ENCODE measurements around the gene PKD1.

PKD1 gene

GRCh38 chr16:2071454-2072202 is 64.1 kb downstream of the PKD1 start (continued):
- TF ChIP-seq GLIS2 (tag by site-specific recombination; IDR thresholded peaks at IDR 0.05) (no peak), HIC1 (tag by site-specific recombination; IDR thresholded peaks at IDR 0.05) (no peak), ZNF658 (tag by site-specific recombination; IDR thresholded peaks at IDR 0.05) (no peak), KLF16 (tag by site-specific recombination; IDR thresholded peaks at IDR 0.05) (no peak)

- H3K9me3 ChIP-seq (ENCODE audit: control insufficient read depth, insufficient read depth, low read depth, low read length) = no peaks in the 10 kb centered on the region
- H3K27ac ChIP-seq (ENCODE audit: extremely low read depth, low read depth, low read length) = no peak overlapping the region
- ChIA-PET POLR2A (no interaction called here), CTCF (interaction anchor here (0.7 kb wide), 1 partner anchor 48 kb away, joined by 3 read pairs; no protein-coding TSS in a partner anchor)
- no peak overlapping the region for H3K4me3 ChIP-seq (ENCODE audit: low read depth, low read length)
- peaks cover 14 to 86% of the 10 kb centered on the region in 2 experiments; a peak in 2 of 3 replicates for H3K36me3 ChIP-seq (ENCODE audit: control insufficient read depth in 2 of 2, insufficient read depth in 1 of 2, low read length in 2 of 2)
- TF ChIP-seq ZNF510 (tag by site-specific recombination; IDR thresholded peaks at IDR 0.05; ENCODE audit: insufficient replicate concordance) = no peak
- no peaks in the 10 kb centered on the region for H3K4me1 ChIP-seq (ENCODE audit: control insufficient read depth, insufficient read depth, low read length)
Observed at GRCh38 chr16:2070576-2071453, 64.9 kb downstream of the PKD1 start.

- H3K4me3 ChIP-seq (ENCODE audit: low read depth, low read length) = no peak overlapping the region
- H3K36me3 ChIP-seq (ENCODE audit: control insufficient read depth in 2 of 2, insufficient read depth in 1 of 2, low read length in 2 of 2) = peaks cover 14 to 81% of the 10 kb centered on the region in 2 experiments; a peak in 2 of 3 replicates
- no peak overlapping the region for H3K27ac ChIP-seq (ENCODE audit: extremely low read depth, low read depth, low read length)
- TF ChIP-seq ZBTB8A (tag by site-specific recombination; IDR thresholded peaks at IDR 0.05) = no peak
- TF ChIP-seq ZNF146 (tag by site-specific recombination; IDR thresholded peaks at IDR 0.05) = peak; percentile 100
- ChIA-PET CTCF (interaction anchor here (0.6 kb wide), 3 partner anchors 12 to 47 kb away, joined by 3 to 5 read pairs (median 4); partner anchors contain the start of gene NPW), POLR2A (interaction anchor here (0.6 to 1.2 kb wide), 2 partner anchors 19 to 359 kb away, joined by 3 to 5 read pairs; partner anchors contain the start of gene NTHL1)
- H3K9me3 ChIP-seq (ENCODE audit: control insufficient read depth, insufficient read depth, low read depth, low read length) = no peaks in the 10 kb centered on the region
- H3K4me1 ChIP-seq (ENCODE audit: control insufficient read depth, insufficient read depth, low read length) = no peaks in the 10 kb centered on the region
Observed at GRCh38 chr16:2066139-2066538, 69.6 kb downstream of the PKD1 start.

GRCh38 chr16:2064368-2064945 is 71.2 kb downstream of the PKD1 start:
- Histone ChIP-seq H3K9me3 (ENCODE audit: control insufficient read depth, insufficient read depth, low read depth, low read length) (no peaks in the 10 kb centered on the region), H3K4me1 (ENCODE audit: control insufficient read depth, insufficient read depth, low read length) (no peaks in the 10 kb centered on the region), H3K4me3 (ENCODE audit: low read depth, low read length) (no peak overlapping the region), H3K36me3 (ENCODE audit: control insufficient read depth in 2 of 2, insufficient read depth in 1 of 2, low read length in 2 of 2) (peaks cover 14 to 80% of the 10 kb centered on the region in 2 experiments; a peak in 2 of 3 replicates), H3K27ac (ENCODE audit: extremely low read depth, low read depth, low read length) (no peak overlapping the region)
- ChIA-PET CTCF (interaction anchor here (0.9 to 1.0 kb wide), 2 partner anchors 21 to 93 kb away, joined by 3 to 5 read pairs; partner anchors contain the start of gene TBL3), POLR2A (interaction anchor here (0.7 to 1.2 kb wide), 3 partner anchors 20 to 91 kb away, joined by 3 to 4 read pairs (median 3); partner anchors contain the start of gene TRAF7)
- no peak for TF ChIP-seq ZNF549 (tag by site-specific recombination; IDR thresholded peaks at IDR 0.05)
- TF ChIP-seq ZNF560 (tag by site-specific recombination; IDR thresholded peaks at IDR 0.05; ENCODE audit: borderline replicate concordance) = no peak
- no peak for TF ChIP-seq KLF8 (tag by site-specific recombination; IDR thresholded peaks at IDR 0.05)
- TF ChIP-seq ZNF155 (tag by site-specific recombination; IDR thresholded peaks at IDR 0.05) = no peak
- no peak for TF ChIP-seq ZNF23 (tag by site-specific recombination; IDR thresholded peaks at IDR 0.05; ENCODE audit: borderline replicate concordance)
- TF ChIP-seq ZNF426 (tag by site-specific recombination; IDR thresholded peaks at IDR 0.05) = no peak
- no peak for TF ChIP-seq ZBTB20 (tag by site-specific recombination; IDR thresholded peaks at IDR 0.05)
- TF ChIP-seq ZNF121 (tag by site-specific recombination; IDR thresholded peaks at IDR 0.05) = no peak
- no peak for TF ChIP-seq ZNF10 (tag by site-specific recombination; IDR thresholded peaks at IDR 0.05)
- TF ChIP-seq ZNF223 (tag by site-specific recombination; IDR thresholded peaks at IDR 0.05) = no peak
- TF ChIP-seq ZBTB44 (tag by site-specific recombination; IDR thresholded peaks at IDR 0.05) = no peak
